GM21528 (cell line): ENCODE measurements around the gene AMMECR1.
A peak's percentile ranks its signal among the peaks of the same experiment; 100 is the strongest.
"Not testable (repeated sequence)": the region's sequence is repeated elsewhere in the genome, so short reads cannot be mapped to it uniquely, and the experiment has no call there.

Experiments used
- ATAC-seq: cut with Tn5 transposase; IDR thresholded peaks from one replicate; pipeline ENCODE4 v1.9.1; 2021; ENCODE audit warnings: mild to moderate bottlenecking, moderate library complexity; ENCODE audit not compliant: unreplicated experiment, low FRiP score

AMMECR1 gene

GRCh38 chrX:110317820-110318663 lies at the start of gene AMMECR1:
TSS of gene AMMECR1 (minus strand) at chrX:110318085. CDS start at chrX:110318071, 14 bp downstream.
- peak; percentile 81 for ATAC-seq

- ATAC-seq = no peak
Measured at GRCh38 chrX:110363244-110363643, 45.4 kb upstream of the AMMECR1 start.

- no peak for ATAC-seq
Measured at GRCh38 chrX:110359273-110359672, 41.4 kb upstream of the AMMECR1 start.

DNA sequence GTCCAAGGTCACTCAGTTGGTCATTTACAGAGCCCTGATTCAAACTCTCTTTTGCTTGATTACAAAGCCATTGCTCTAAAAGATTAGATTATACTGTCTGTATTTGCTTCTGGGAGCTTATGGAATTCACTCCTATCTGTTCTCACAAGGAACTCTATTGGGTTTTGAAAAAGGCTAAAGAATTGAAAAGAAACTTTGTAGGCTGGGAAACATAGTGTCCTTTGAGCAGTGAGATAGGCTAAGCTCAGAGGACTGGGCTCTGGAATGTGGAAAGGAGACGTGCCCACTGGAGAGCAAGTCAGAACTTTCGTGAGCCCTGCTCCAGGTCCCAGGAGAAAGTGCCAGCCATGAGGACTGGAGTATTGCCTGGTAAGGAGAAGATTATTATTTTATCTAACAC lies 40.7 kb upstream of the AMMECR1 start, which contains the start of gene RTL9:
RTL9 (plus strand) TSS at position 301 of the 400 bp plus-strand sequence. CDS start 91,770 bp downstream, outside the sequence.
- no peak for ATAC-seq

DNA sequence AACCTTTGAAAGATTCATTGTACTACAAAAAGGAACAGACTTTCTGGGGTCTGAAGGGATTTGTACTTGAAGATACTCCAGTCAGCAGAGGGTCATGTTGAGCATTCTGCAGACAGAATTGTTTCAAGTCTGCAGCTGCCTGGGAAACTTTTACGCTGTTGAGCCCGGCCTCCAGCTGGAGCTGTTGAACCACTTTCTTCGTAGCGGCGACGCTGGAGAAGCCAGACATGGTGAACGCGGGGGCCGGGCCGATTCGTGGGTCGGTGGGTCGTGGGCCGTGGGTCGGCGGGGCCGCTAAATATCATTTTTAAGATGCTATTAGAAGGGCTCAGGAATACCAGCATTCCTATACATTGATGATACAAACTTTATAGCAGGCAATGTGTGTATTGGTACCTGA lies 28.8 kb upstream of the AMMECR1 start:
- ATAC-seq = no peak

DNA sequence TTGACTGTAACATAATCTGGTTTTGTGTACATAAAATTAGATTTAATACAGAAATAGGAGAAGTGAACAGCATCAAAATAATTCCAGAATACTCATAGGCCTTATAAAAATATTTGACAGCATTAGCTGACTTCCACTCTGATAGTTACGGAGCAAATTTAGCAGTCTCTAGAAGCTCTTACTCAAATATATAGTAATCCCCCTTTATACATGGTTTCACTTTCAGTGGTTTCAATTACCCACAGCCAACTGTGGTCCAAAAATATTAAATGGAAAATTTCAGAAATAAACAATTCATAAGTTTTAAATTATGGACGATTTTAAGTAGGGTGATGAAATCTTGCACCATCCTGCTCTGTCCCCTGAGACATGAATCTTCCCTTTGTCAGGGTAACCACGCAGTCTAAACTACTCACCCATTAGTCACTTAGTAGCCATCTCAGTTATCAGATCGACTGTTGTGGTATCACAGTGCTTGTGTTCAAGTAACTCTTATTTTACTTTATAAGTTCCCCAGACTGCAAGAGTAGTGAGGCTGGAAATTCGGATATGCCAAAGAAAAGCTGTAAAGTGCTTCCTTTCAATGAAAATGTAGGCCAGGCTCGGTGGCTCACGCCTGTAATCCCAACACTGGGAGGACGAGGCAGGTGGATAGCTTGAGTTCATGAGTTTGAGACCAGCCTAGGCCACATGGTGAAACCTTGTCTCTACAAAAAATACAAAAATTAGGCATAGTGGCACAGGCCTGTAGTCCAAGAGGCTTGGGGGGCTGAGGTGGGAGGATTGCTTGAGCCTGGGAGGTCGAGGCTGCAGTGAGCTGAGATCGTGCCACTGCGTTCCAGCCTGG lies 23.5 kb upstream of the AMMECR1 start:
- ATAC-seq = peak; percentile 73

DNA sequence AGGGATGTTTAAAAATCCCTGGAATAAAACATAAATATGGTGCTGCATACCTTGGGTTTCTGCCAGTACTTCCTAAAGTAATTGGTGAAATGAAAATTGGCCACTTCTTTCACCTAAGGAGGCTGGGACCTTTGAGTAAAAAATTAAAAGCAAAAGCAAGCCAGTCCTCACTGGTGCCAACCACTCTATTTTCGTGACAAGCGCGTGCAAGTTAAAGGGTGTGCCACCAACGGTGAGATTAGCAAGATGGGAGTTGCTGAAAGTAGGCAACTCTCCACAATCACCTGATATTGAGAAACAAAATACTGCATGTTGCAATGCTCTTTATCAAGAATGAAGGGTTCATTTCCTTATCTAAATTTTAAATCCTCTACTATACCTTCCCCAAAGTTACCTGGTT lies 21.1 kb upstream of the AMMECR1 start:
- no peak for ATAC-seq

DNA sequence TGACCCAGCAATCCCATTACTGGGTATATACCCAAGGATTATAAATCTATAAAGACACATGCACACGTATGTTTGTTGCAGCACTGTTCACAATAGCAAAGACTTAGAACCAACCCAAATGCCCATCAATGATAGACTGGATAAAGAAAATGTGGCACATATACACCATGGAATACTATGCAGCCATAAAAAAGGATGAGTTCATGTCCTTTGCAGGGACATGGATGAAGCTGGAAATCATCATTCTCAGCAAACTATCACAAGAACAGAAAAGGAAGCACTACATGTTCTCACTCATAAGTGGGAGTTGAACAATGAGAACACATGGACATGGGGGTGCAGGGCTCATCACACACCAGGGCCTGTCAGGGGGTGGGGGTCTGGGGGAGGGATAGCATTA lies 15.6 kb upstream of the AMMECR1 start:
- not testable (repeated sequence) for ATAC-seq

DNA sequence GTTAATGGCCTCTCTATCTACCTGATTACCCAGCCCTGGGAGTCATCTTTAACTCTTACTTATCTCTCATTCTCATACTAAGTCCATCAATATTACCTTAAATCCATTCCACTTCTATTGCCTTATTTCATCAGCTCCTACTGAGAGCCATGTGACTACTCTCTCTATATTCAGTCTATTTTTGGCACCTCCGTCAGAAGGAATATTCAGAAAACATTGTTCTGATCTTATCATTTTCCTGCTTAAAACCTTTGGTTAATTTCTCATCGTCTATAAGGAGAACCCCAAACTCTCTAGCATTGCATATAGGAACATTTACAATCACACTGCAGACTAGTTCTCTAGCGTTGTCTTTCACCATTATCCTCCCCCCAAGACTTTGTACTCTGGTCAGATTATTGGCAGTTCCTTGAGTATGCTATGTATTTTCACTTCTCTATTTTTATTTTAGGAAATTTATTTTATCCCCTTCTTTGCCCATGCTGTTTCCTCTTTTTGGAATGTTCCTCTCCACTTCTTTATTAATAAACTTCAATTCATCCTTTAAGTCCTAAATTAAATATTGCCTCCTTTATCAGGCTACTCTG lies 13.7 kb upstream of the AMMECR1 start:
- no peak for ATAC-seq

DNA sequence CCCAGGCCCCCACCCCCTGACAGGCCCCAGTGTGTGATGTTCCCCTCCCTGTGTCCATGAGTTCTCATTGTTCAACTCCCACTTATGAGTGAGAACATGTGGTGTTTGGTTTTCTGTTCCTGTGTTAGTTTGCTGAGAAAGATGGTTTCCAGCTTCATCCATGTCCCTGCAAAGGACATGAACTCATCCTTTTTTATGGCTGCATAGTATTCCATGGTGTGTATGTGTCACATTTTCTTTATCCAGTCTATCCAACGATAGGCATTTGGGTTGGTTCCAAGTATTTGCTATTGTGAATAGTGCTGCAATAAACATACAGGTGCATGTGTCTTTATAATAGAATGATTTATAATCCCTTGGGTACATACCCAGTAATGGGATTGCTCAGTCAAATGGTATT lies 10.7 kb upstream of the AMMECR1 start:
- ATAC-seq = not testable (repeated sequence)

GRCh38 chrX:110327336-110327735 lies 9.5 kb upstream of the AMMECR1 start:
- ATAC-seq = no peak

- ATAC-seq = no peak
Measured at GRCh38 chrX:110326712-110327111, 8.8 kb upstream of the AMMECR1 start.

GRCh38 chrX:110322603-110323002 lies 4.7 kb upstream of the AMMECR1 start:
- no peak for ATAC-seq

DNA sequence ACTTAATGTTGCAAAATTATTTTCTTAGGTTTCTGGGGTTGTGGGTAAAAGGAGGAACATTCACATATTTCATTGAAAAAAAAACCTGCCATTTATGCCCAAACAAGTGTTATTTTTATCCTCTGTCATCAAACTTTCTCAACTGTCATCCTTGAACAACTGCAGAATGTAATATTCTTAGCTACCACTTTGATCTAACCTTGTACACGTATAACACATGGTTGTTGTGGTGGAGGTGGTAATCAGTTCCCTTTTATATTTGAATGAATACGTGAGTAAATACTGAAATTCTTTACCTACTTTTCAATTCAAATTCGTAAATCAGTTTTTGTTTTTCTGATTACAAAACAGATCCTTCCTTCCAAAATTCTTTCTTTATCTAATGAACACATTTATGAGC lies 3.8 kb upstream of the AMMECR1 start:
- no peak for ATAC-seq

DNA sequence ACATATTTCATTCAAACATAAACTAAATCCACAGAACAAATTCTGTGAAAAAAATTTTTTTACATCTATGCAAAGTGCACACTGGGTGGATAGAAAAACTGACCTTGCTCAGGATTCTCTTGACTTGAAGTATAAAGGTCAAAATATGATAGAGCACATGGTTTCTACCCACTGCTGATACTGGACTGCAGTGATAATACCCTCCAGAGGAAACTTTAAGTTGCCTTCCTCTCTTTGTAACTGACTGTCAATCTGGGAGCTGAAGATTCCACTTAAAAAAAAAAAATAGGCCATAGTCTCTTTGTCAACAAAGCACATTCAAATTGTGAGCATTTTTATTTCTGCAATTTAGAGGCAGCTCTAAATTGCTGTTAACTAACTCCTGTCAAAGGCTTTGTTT lies 3.2 kb upstream of the AMMECR1 start:
- ATAC-seq = no peak

GRCh38 chrX:110320381-110320987 lies 2.6 kb upstream of the AMMECR1 start:
- no peak for ATAC-seq

GRCh38 chrX:110318664-110318968 lies 731 bp upstream of the AMMECR1 start:
- peak; percentile 22 for ATAC-seq

DNA sequence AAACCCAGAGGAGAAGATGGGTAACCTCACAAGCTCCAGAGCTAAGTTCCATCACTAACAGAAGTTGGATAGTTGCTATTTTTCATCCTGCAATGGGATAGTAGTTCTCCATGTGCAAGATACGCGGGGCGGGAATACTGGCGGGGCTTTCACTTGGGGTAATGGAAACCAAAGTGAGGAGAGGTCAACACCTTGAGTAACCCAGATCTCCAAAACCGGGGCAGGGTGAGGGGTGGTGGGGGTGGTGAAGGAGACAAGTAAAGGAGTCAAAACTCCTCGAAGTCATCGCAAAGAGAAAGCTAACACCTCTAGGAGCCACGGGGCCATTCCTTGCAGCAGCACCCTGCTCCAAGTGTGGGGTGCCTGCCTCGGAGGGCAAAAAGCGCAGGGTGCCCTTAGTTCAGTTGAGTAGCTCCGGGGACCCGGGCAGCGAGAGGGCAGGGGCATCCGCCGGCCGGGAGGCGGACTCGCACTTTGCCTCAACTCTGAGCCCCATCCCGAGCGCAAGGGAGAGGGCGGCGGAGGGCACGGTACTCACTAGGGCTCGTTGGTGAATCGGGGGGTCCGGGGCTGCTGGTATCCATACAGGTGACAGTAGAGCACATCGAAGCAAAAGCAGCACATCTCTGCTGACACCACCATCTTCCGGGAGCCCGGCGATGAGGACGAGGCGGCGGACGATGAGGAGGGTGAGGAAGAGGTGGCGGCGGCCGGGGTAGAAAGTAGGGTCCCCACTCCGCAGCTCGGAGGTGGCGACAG lies 645 bp downstream of the AMMECR1 start:
- peak; percentile 40 for ATAC-seq

GRCh38 chrX:110316351-110317060 lies 1.4 kb downstream of the AMMECR1 start:
- no peak for ATAC-seq
